Measurements from ENCODE around the gene MEGF10. TPM values are rescaled to one million over a fixed set of nuclear protein-coding genes. Genes with fewer than 3 reads are reported as not detected.

Gene MEGF10
- total and polyA plus RNA-seq, 2 donors (not counting 1 experiment from before 2014, with no cell fraction given), result not detected

- CTCF ChIA-PET, result no interaction called here
- no peaks in the 10 kb centered on the region for H3K9me3 ChIP-seq (ENCODE audit: control extremely low read depth in 1 of 3, control insufficient read depth in 2 of 3, insufficient read depth in 1 of 3, low read length in 2 of 3)
- no peaks in the 10 kb centered on the region for H3K36me3 ChIP-seq (replicated peaks in 1 of 2; ENCODE audit: control extremely low read depth in 1 of 2, control insufficient read depth in 1 of 2, extremely low read depth in 1 of 2, insufficient read depth in 2 of 2, low read length in 1 of 2)
- peaks cover 24% of the 10 kb centered on the region for H3K27me3 Mint-ChIP-seq
- no peak overlapping the region for H2AFZ ChIP-seq (ENCODE audit: insufficient read depth, low read depth, low read length, poor library complexity, severe bottlenecking)
- intact Hi-C loops (cut with micrococcal nuclease), result no loop called here
- H3K4me3 Mint-ChIP-seq, result no peak overlapping the region
- POLR2A ChIA-PET, result no interaction called here
- no peak for ATAC-seq (ENCODE audit: low read depth)
- no peak overlapping the region for H3K4me2 ChIP-seq (replicated peaks; ENCODE audit: low read depth, low read length, poor library complexity, severe bottlenecking)
- H3K4me1 Mint-ChIP-seq, result no peaks in the 10 kb centered on the region
- no peak overlapping the region for H3K27ac Mint-ChIP-seq
- no peaks in the 10 kb centered on the region for H3K4me1 ChIP-seq (ENCODE audit: control insufficient read depth in 2 of 2, insufficient read depth in 2 of 2, low read length in 2 of 2)
- H3K27me3 ChIP-seq (replicated peaks in 1 of 4; ENCODE audit: control extremely low read depth in 1 of 4, control insufficient read depth in 3 of 4, insufficient read depth in 4 of 4, low read length in 3 of 4), result no peaks in the 10 kb centered on the region
- no peak overlapping the region for H3K4me3 ChIP-seq (ENCODE audit: control extremely low read depth in 1 of 5, extremely low read depth in 1 of 5, insufficient read depth in 1 of 5, low read depth in 2 of 5, low read length in 4 of 5)
- H4K20me1 ChIP-seq (ENCODE audit: control insufficient read depth, insufficient read depth, low read length, poor library complexity, severe bottlenecking), result no peaks in the 10 kb centered on the region
- TF ChIP-seq EZH2 (IDR thresholded peaks at IDR 0.05; ENCODE audit: borderline replicate concordance, insufficient read depth, low read depth, low read length, poor library complexity, severe bottlenecking) (no peak), CTCF (IDR thresholded peaks at IDR 0.05) (no peak)
- H3K9me3 Mint-ChIP-seq (ENCODE audit: insufficient read depth), result no peaks in the 10 kb centered on the region
- WGBS (ENCODE audit: insufficient coverage), result no CpG with 5 or more reads among the region's 1 CpG
- no peak overlapping the region for H3K9ac ChIP-seq (ENCODE audit: low read length)
- no peak for DNase-seq
- H3K27ac ChIP-seq (ENCODE audit: low read length in 2 of 2), result no peak overlapping the region
- no peaks in the 10 kb centered on the region for H3K79me2 ChIP-seq (ENCODE audit: control insufficient read depth, insufficient read depth, low read length)
Measured at GRCh38 chr5:127399068-127399467, 108.5 kb downstream of the MEGF10 start.

GRCh38 chr5:127400539-127400938 is 109.9 kb downstream of the MEGF10 start:
- Mint-ChIP-seq H3K27me3 (peaks cover 27% of the 10 kb centered on the region), H3K27ac (no peak overlapping the region), H3K4me1 (no peaks in the 10 kb centered on the region), H3K4me3 (no peak overlapping the region), H3K9me3 (ENCODE audit: insufficient read depth) (no peaks in the 10 kb centered on the region)
- Histone ChIP-seq H3K4me1 (ENCODE audit: control insufficient read depth in 2 of 2, insufficient read depth in 2 of 2, low read length in 2 of 2) (no peaks in the 10 kb centered on the region), H2AFZ (ENCODE audit: insufficient read depth, low read depth, low read length, poor library complexity, severe bottlenecking) (no peak overlapping the region), H3K9me3 (ENCODE audit: control extremely low read depth in 1 of 3, control insufficient read depth in 2 of 3, insufficient read depth in 1 of 3, low read length in 2 of 3) (no peaks in the 10 kb centered on the region), H4K20me1 (ENCODE audit: control insufficient read depth, insufficient read depth, low read length, poor library complexity, severe bottlenecking) (no peaks in the 10 kb centered on the region), H3K4me2 (replicated peaks; ENCODE audit: low read depth, low read length, poor library complexity, severe bottlenecking) (no peak overlapping the region), H3K9ac (ENCODE audit: low read length) (no peak overlapping the region), H3K4me3 (ENCODE audit: control extremely low read depth in 1 of 5, extremely low read depth in 1 of 5, insufficient read depth in 1 of 5, low read depth in 2 of 5, low read length in 4 of 5) (no peak overlapping the region), H3K36me3 (replicated peaks in 1 of 2; ENCODE audit: control extremely low read depth in 1 of 2, control insufficient read depth in 1 of 2, extremely low read depth in 1 of 2, insufficient read depth in 2 of 2, low read length in 1 of 2) (no peaks in the 10 kb centered on the region), H3K27ac (ENCODE audit: low read length in 2 of 2) (no peak overlapping the region), H3K27me3 (replicated peaks in 1 of 4; ENCODE audit: control extremely low read depth in 1 of 4, control insufficient read depth in 3 of 4, insufficient read depth in 4 of 4, low read length in 3 of 4) (no peaks in the 10 kb centered on the region), H3K79me2 (ENCODE audit: control insufficient read depth, insufficient read depth, low read length) (no peaks in the 10 kb centered on the region)
- DNase-seq, result no peak
- no peak for TF ChIP-seq CTCF (IDR thresholded peaks at IDR 0.05)
- no peak for TF ChIP-seq EZH2 (IDR thresholded peaks at IDR 0.05; ENCODE audit: borderline replicate concordance, insufficient read depth, low read depth, low read length, poor library complexity, severe bottlenecking)
- CTCF ChIA-PET, result no interaction called here
- no CpG with 5 or more reads among the region's 1 CpG for WGBS (ENCODE audit: insufficient coverage)
- no peak for ATAC-seq (ENCODE audit: low read depth)
- POLR2A ChIA-PET, result no interaction called here
- intact Hi-C loops (cut with micrococcal nuclease), result no loop called here
